Measurements from ENCODE around the gene IL34.
"Not testable (repeated sequence)": the region's sequence is repeated elsewhere in the genome, so short reads cannot be mapped to it uniquely, and the experiment has no call there.

Gene IL34

DNA sequence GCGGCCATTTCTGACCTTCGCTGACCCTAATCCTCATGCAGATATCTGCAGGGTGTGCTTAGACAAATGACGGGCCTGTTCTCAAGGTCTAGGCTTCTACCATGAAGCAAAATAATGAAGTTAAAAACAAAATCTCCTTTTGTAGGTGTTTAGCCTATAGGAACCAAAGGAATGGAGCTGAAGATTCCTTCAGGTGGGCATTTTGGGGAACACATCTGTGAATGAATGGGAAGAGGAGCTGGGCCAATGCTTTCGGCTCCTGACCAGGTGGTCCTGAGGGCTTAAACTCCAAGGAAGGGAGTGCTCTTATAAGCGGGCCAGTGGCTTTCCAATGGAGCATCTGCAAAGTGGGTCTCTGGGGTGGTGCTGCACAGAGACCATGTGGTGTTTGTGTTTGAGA lies 14.1 kb upstream of the IL34 start:
- DNase-seq = no peak

DNA sequence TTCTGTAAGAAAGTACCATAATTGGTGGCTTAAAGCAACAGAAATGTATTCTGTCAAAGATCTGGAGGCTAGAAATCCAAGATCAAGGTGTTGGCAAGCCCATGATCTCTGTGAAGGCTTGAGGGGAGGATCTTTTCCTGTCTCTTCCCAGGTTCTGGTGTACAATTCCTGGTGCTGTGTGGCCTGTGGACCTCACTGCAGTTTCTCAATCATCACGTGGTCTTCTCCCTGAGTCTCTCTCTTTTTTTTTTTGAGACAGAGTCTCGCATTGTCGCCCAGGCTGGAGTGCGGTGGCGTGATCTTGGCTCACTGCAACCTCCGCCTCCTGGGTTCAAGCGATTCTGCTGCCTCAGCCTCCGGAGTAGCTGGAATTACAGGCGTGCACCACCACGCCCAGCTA lies 12.7 kb upstream of the IL34 start:
- not testable (repeated sequence) for DNase-seq

- no peak for DNase-seq
Observed at GRCh38 chr16:70634861-70635260, 11.5 kb upstream of the IL34 start.

GRCh38 chr16:70635336-70636016 lies 10.9 kb upstream of the IL34 start:
- no peak for DNase-seq

DNA sequence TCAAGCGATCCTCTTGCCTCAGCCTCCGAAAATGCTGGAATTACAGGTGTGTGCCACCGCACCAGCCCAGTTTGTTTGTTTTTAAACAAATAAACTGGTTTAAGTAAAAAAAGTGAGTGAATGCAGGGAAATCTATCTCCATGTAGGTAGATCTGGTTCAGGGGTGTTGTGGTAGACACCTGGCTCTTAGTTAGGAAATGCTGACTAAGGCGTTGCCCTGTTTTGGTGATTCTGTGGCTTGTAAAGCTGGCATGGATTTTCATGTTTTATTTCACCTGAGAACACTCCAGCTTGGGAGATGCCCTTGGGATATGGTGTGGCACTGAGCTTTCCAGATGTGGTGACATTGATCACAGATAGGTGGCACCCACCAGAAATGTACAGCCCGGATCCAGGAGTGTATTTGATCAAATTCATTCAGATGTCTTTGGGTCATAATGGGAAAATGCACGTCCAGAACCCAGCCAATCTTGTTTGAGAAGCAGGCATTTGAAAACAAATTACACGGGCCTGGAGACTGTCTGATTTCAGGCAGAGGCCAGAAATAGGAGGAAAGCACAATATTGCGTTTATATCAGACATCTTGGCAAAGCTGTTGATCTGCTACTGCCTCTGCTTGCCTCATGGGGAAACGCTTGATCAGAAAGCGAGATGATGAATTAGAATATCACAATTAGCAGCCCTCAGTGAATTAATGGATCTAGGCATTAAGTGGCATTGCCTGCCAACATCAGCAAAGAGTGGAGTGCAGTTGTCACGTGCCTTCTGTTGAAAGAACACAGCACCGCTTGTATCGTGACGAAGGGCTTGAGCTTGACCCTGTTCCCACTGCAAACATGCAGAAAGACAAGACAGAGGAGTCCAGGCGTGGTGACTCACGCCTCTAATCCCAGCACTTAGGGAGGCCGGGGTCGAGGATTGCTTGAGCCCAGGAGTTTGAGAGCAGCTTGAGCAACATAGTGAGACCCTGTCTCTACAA lies 7.3 kb upstream of the IL34 start:
- no peak for DNase-seq

- no peak for DNase-seq
Observed at GRCh38 chr16:70642633-70643032, 3.7 kb upstream of the IL34 start.

GRCh38 chr16:70643264-70643663 lies 3.1 kb upstream of the IL34 start:
- DNase-seq = not testable (repeated sequence)

- DNase-seq = no peak
Observed at GRCh38 chr16:70644763-70645597, 1.4 kb upstream of the IL34 start.

GRCh38 chr16:70647441-70648359 lies 1.3 kb downstream of the IL34 start:
- no peak for DNase-seq

DNA sequence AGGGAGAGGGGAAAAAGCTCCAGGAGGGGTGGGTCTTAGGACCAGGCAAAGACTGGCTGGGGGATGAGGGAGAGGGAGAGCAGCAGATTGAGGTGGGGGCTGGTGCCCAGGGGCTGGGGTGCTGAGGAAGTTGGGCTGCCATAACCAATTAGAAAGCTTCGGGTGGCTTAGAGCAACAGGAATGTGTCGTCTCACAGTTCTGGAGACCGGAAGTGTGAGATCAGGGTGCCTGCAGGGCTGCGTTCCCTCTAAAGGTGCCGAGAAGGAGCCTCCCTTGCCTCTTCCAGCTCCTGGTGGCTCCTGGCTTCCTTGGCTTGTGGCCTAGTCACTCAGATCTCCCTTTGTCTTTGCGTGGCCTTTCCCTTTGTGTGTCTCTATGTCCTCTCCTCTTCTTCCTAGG lies 2.2 kb downstream of the IL34 start:
- no peak for DNase-seq

DNA sequence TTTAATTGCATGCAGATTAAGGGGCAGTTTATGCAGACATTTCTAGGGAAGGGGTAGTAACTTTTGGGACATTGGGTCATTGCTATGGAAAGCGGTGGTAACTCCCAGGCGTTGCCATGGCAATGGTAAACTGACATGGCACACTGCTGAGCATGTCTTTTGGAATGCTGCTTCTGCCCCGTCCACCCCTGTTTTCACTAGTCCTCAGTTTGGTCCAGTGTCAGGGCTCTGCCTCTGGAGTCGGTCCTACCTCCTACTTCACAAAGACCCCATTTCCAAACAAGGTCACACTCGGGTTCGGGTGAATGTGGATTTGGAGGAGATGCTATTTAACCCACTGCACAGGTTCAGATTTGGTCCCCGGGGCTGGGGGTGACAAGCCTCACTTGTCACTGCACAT lies 2.9 kb downstream of the IL34 start:
- no peak for DNase-seq

DNA sequence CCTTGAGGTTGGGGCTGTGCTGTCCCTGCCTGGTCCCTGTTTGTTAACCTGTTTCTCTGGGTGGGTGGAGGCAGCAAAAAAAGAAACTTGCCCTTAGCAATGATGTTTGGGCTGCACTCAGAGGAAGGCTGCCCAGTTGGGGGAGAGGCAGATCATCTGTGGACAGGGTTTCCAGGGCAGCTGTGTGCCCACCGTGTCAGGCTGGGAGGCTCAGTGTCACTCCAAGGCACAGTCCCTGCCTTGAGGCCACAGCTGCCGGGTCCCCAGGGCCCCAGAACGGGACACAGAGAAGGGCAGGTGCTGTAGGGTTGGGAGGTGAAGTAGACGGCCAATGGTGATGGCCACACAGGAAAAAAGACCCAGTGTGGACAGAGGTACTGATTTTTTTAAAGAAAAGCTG lies 3.9 kb downstream of the IL34 start:
- no peak for DNase-seq

DNA sequence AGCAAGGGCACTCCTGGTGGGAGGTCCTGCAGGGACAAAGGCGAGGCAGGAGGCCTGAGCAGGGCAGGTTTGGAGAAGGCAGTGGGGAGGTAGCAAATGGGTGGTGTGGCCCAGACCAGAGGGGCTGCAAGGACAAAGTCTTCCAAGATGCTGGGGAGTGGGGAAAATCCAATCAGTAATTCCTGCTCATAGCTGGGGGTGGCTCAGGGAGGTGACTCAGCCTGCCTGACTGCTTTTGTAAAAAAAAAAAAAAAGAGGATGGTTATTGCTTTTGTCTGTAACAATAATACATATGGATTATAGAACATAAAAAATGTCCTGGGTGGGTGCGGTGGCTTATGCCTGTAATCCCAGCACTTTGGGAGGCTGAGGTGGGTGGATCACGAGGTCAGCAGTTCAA lies 5.2 kb downstream of the IL34 start:
- no peak for DNase-seq

DNA sequence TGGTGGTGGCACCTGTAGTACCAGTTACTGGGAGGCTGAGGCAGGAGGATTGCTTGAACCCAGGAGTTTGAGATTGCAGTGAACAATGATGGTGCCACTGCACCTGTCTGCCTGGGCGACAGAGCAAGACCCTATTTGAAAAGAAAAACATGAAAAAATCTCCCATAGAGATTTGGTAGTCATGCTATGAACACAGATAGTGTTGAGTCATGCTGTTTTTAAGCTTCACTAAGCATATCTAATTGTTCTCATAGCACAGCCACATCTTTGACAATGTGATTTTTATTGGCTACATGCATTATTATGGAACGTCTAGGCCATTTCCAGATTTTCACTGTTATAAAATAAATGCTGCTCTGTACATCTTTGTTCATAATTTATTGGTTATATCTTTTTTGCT lies 6.0 kb downstream of the IL34 start:
- no peak for DNase-seq

DNA sequence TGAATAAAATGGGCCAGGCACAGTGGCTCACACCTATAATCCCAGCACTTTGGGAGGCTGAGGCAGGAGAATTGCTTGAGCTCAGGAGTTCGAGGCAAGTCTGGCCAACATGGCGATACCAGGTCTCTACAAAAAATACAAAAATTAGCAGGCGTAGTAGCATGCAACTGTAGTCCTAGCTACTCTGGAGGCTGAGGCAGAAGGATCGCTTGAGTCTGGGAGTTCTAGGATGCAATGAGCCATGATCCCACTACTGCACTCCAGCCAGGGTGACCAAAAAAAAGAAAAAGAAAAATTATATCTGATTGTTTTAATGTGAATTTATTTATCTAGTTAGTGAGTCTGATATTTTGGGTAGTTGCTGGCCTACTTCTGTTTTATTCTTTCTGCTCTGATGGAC lies 7.0 kb downstream of the IL34 start:
- no peak for DNase-seq

- peak; percentile 87 for DNase-seq
Observed at GRCh38 chr16:70653809-70654771, 7.7 kb downstream of the IL34 start.

DNA sequence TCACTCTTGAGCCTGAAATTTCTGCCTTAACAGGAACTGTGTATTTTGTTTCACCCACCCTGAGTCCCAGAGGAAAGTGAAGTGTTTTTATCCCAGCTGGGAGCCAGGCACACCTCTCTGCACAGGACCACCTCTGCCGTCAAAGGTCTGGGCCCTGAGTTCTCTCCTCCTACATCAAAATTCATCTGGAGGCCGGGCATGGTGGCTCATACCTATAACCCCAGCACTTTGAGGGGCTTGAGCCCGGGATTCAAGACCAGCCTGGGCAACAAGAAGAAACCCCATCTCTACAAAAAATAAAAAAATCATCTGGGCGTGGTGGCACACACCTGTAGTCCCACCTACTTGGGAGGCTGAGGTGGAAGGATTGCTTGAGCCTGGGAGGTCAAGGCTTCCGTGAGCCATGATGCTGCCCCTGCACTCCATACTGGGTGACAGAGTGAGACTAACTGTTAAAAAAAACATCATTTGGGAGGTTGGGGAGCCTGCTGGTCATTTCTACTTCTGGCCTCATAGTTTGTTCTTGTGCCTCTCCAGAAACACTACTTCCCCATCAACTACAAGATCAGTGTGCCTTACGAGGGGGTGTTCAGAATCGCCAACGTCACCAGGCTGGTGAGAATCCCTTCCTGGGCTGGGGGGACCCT lies 9.8 kb downstream of the IL34 start:
- DNase-seq = no peak

- DNase-seq = no peak
Observed at GRCh38 chr16:70656712-70657263, 10.4 kb downstream of the IL34 start.

DNA sequence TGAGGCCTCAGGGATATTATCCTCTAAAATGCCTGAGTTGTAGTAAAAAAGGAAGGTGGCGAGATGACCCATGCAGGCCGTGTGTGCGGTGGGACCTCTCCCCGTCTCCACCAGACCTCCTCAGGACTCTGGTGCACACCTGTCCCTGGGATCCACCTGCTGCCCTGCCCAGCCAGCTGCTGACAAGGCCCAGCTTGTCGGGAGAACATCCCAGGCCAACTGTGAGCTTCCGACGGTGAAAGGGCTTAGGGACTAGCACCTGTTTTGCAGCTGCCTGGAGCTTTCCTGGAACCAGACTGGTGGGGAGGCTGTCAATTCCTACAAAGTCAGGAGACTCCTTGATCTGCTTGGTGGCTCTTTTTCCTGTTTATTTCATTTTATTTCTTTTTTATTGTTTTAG lies 11.6 kb downstream of the IL34 start:
- DNase-seq = no peak

GRCh38 chr16:70658921-70659320 lies 12.6 kb downstream of the IL34 start:
- no peak for DNase-seq
